Activated T-cell treated with anti-CD3 and anti-CD28 coated beads, Interleukin-2, amount 50 U/mL, for 4 hours (primary cell): ENCODE measurements around the gene LHPP. TPM values are rescaled to one million over a fixed set of nuclear protein-coding genes. Genes with fewer than 3 reads are reported as not detected.

Experiments used
- ATAC-seq, 2 donors: fragments of 200-7000 bp; cut with Tn5 transposase; one replicate each; pipeline ENCODE4 v1.10.0; 2021
- DNase-seq: peaks from one replicate; pipeline ENCODE4 v3.0.0-alpha.2; 2020
- H3K27me3 Mint-ChIP-seq: one replicate; pipeline ENCODE4 v1.8.0; 2021; ENCODE audit warnings: low read depth, mixed read lengths
- H3K36me3 Mint-ChIP-seq: one replicate; pipeline ENCODE4 v1.8.0; 2022; ENCODE audit warnings: mixed read lengths; ENCODE audit not compliant: insufficient read depth
- H3K4me1 Mint-ChIP-seq: one replicate; pipeline ENCODE4 v1.8.0; 2021; ENCODE audit warnings: low read depth, mixed read lengths
- H3K4me3 Mint-ChIP-seq: one replicate; pipeline ENCODE4 v1.8.0; 2021; ENCODE audit warnings: mild to moderate bottlenecking, moderate library complexity, mixed read lengths
- H3K9me3 Mint-ChIP-seq: one replicate; pipeline ENCODE4 v1.8.0; 2021; ENCODE audit warnings: mixed read lengths
- total RNA-seq, 3 donors: library from RNA; stranded (reverse); gene quantifications; one replicate each; pipeline ENCODE4 v1.2.1, GENCODE V29; 2021

Gene LHPP
- total RNA-seq, 3 donors from 2014 or later: 2.5 to 3.3 (median 3.2) TPM

GRCh38 chr10:124509880-124510632, 48.4 kb downstream of the LHPP start:
- H3K27me3 Mint-ChIP-seq: no peaks in the 10 kb centered on the region
- no peaks in the 10 kb centered on the region for H3K9me3 Mint-ChIP-seq
- H3K36me3 Mint-ChIP-seq: peaks cover 6% of the 10 kb centered on the region
- peaks cover 5% of the 10 kb centered on the region for H3K4me1 Mint-ChIP-seq
- DNase-seq (no peak), ATAC-seq (no peak)
- no peak overlapping the region for H3K4me3 Mint-ChIP-seq

GRCh38 chr10:124510759-124511158, 49.1 kb downstream of the LHPP start:
- Mint-ChIP-seq H3K4me3 (no peak overlapping the region), H3K9me3 (no peaks in the 10 kb centered on the region), H3K4me1 (peaks cover 5% of the 10 kb centered on the region), H3K27me3 (no peaks in the 10 kb centered on the region), H3K36me3 (peaks cover 6% of the 10 kb centered on the region)
- ATAC-seq: no peak
- DNase-seq: no peak

- no peak overlapping the region for H3K4me3 Mint-ChIP-seq
- H3K36me3 Mint-ChIP-seq: peaks cover 6% of the 10 kb centered on the region
- ATAC-seq: peak in 1 of 2 donors; percentile 14
- H3K9me3 Mint-ChIP-seq: no peaks in the 10 kb centered on the region
- DNase-seq: no peak
- H3K4me1 Mint-ChIP-seq: peaks cover 5% of the 10 kb centered on the region
- H3K27me3 Mint-ChIP-seq: no peaks in the 10 kb centered on the region
These were observed 49.8 kb downstream of the LHPP start for GRCh38 chr10:124511205-124512039.

DNA sequence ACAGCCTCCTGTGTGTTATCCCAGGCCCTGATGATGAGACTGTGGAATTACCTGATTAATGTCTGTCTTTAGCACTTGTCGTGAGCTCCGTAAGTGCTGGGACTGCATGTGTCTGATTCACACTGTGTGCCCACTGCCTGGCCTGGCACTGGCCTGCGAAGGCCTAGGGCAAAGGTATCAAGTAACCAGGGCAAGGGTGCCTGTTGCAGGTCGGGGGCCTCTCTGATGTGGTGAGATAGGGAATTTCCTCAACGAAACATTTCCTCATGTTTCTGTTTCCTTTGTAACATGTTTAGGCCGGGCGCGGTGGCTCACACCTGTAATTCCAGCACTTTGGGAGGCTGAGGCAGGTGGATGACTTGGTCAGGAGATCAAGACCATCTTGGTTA, 50.4 kb downstream of the LHPP start:
- ATAC-seq: no peak
- Mint-ChIP-seq H3K4me1 (peaks cover 5% of the 10 kb centered on the region), H3K4me3 (no peak overlapping the region), H3K36me3 (peaks cover 6% of the 10 kb centered on the region), H3K27me3 (no peaks in the 10 kb centered on the region), H3K9me3 (no peaks in the 10 kb centered on the region)
- no peak for DNase-seq

- no peak overlapping the region for H3K4me3 Mint-ChIP-seq
- peaks cover 5% of the 10 kb centered on the region for H3K4me1 Mint-ChIP-seq
- no peaks in the 10 kb centered on the region for H3K27me3 Mint-ChIP-seq
- ATAC-seq (no peak), DNase-seq (no peak)
- H3K9me3 Mint-ChIP-seq: no peaks in the 10 kb centered on the region
- H3K36me3 Mint-ChIP-seq: peaks cover 6% of the 10 kb centered on the region
These were observed 51.0 kb downstream of the LHPP start for GRCh38 chr10:124512600-124512999.

DNA sequence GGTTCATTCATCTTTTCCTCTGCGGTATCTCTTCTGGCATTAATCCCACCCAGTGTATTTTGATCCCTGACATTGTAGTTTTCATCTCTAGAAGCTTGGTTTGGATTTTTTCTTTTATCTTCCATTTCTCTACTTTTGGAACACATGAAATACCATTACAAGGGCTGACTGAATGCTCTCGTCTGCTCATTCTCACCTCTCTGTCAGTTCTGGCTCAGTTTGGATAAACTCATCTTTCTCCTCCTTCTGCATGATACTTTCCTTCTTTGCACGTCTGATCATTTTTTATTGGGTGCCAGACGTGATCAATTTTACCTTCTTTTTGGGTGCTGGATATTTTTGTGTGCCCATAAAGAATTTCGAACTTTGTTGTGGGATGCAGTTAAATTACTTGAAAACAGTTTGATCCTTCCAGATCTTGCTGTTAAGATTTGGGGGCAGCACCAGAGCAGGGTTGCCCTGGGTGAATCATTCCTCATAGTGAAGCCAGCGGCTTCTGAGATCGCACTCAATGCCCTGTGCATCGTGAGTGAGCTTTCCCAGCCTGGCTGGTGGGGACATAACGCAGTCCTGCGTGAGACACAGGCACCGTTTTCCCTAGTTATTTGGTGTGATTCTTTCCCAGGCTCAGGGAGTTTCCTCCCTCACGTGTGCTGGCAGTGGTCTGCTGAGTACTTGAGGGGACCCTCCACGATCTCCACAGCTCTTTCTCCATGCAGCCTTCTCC, 53.8 kb downstream of the LHPP start:
- no peaks in the 10 kb centered on the region for H3K27me3 Mint-ChIP-seq

GRCh38 chr10:124516181-124516580, 54.6 kb downstream of the LHPP start:
- H3K27me3 Mint-ChIP-seq: no peaks in the 10 kb centered on the region
- no peak for ATAC-seq
- DNase-seq: no peak
- no peak overlapping the region for H3K4me3 Mint-ChIP-seq
- peaks cover 4% of the 10 kb centered on the region for H3K36me3 Mint-ChIP-seq
- H3K9me3 Mint-ChIP-seq: no peaks in the 10 kb centered on the region
- peaks cover 5% of the 10 kb centered on the region for H3K4me1 Mint-ChIP-seq

More for the DNA sequence above, 53.8 kb downstream of the LHPP start:
- Mint-ChIP-seq H3K36me3 (peaks cover 5% of the 10 kb centered on the region), H3K4me3 (no peak overlapping the region), H3K4me1 (peaks cover 5% of the 10 kb centered on the region), H3K9me3 (no peaks in the 10 kb centered on the region)
- ATAC-seq: no peak
- no peak for DNase-seq

- Mint-ChIP-seq H3K36me3 (peaks cover 3% of the 10 kb centered on the region), H3K27me3 (no peaks in the 10 kb centered on the region), H3K4me1 (no peaks in the 10 kb centered on the region), H3K9me3 (no peaks in the 10 kb centered on the region), H3K4me3 (no peak overlapping the region)
- DNase-seq (no peak), ATAC-seq (no peak)
These were observed 55.2 kb downstream of the LHPP start for GRCh38 chr10:124516746-124517397.

GRCh38 chr10:124517461-124517860, 55.8 kb downstream of the LHPP start:
- no peak for ATAC-seq
- H3K4me1 Mint-ChIP-seq: no peaks in the 10 kb centered on the region
- no peak overlapping the region for H3K4me3 Mint-ChIP-seq
- H3K9me3 Mint-ChIP-seq: no peaks in the 10 kb centered on the region
- no peaks in the 10 kb centered on the region for H3K27me3 Mint-ChIP-seq
- DNase-seq: no peak
- H3K36me3 Mint-ChIP-seq: peaks cover 3% of the 10 kb centered on the region

DNA sequence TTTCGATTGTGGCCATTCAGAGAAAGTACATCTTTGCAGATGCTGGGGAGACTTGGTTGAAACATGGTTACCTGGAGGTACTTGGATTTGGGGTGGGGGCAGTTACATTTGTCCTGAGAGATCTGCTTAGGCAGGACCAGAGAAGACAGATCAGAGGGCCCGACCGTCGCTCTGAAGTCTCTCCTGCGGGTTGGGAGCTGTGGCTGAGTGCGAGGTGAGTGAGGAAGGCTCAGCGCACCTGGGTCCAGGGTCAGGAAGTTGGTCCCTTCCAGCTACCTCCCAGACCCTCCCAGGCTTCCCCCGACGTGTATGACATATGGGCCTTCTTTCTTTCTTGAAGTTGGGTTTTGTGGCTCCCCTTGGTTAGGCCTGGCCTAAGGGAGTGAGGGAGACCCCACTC, 56.3 kb downstream of the LHPP start:
- H3K27me3 Mint-ChIP-seq: no peaks in the 10 kb centered on the region
- H3K36me3 Mint-ChIP-seq: peaks cover 3% of the 10 kb centered on the region

GRCh38 chr10:124518366-124518765, 56.7 kb downstream of the LHPP start:
- Mint-ChIP-seq H3K4me1 (no peaks in the 10 kb centered on the region), H3K36me3 (peaks cover 3% of the 10 kb centered on the region), H3K27me3 (no peaks in the 10 kb centered on the region), H3K9me3 (no peaks in the 10 kb centered on the region), H3K4me3 (no peak overlapping the region)
- ATAC-seq (no peak), DNase-seq (no peak)

More for the DNA sequence above, 56.3 kb downstream of the LHPP start:
- Mint-ChIP-seq H3K4me3 (no peak overlapping the region), H3K9me3 (no peaks in the 10 kb centered on the region), H3K4me1 (no peaks in the 10 kb centered on the region)
- ATAC-seq (no peak), DNase-seq (no peak)

- H3K27me3 Mint-ChIP-seq: no peaks in the 10 kb centered on the region
- ATAC-seq (no peak), DNase-seq (no peak)
- peaks cover 3% of the 10 kb centered on the region for H3K36me3 Mint-ChIP-seq
- H3K4me3 Mint-ChIP-seq: no peak overlapping the region
- no peaks in the 10 kb centered on the region for H3K4me1 Mint-ChIP-seq
- no peaks in the 10 kb centered on the region for H3K9me3 Mint-ChIP-seq
These were observed 59.2 kb downstream of the LHPP start for GRCh38 chr10:124520558-124521428.

- Mint-ChIP-seq H3K9me3 (no peaks in the 10 kb centered on the region), H3K4me3 (no peak overlapping the region), H3K4me1 (no peaks in the 10 kb centered on the region), H3K36me3 (peaks cover 3% of the 10 kb centered on the region), H3K27me3 (no peaks in the 10 kb centered on the region)
- DNase-seq: no peak
- ATAC-seq: no peak
These were observed 59.8 kb downstream of the LHPP start for GRCh38 chr10:124521429-124521871.
